Measurements from ENCODE around the gene CP.

GRCh38 chr3:149234671-149235245, 13.1 kb upstream of the CP start:
- TF ChIP-seq, protein P1, sequence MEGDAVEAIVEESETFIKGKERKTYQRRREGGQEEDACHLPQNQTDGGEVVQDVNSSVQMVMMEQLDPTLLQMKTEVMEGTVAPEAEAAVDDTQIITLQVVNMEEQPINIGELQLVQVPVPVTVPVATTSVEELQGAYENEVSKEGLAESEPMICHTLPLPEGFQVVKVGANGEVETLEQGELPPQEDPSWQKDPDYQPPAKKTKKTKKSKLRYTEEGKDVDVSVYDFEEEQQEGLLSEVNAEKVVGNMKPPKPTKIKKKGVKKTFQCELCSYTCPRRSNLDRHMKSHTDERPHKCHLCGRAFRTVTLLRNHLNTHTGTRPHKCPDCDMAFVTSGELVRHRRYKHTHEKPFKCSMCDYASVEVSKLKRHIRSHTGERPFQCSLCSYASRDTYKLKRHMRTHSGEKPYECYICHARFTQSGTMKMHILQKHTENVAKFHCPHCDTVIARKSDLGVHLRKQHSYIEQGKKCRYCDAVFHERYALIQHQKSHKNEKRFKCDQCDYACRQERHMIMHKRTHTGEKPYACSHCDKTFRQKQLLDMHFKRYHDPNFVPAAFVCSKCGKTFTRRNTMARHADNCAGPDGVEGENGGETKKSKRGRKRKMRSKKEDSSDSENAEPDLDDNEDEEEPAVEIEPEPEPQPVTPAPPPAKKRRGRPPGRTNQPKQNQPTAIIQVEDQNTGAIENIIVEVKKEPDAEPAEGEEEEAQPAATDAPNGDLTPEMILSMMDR (conservative IDR thresholded peaks at IDR 0.05) = no peak
- TF ChIP-seq EZH2 (IDR thresholded peaks at IDR 0.05; ENCODE audit: low read depth) = no peak

Measured in PC-9 (cell line).